ENCODE measurements around the gene SUPT20HL1.
"Not testable (repeated sequence)": the region's sequence is repeated elsewhere in the genome, so short reads cannot be mapped to it uniquely, and the experiment has no call there.

The SUPT20HL1 gene

DNA sequence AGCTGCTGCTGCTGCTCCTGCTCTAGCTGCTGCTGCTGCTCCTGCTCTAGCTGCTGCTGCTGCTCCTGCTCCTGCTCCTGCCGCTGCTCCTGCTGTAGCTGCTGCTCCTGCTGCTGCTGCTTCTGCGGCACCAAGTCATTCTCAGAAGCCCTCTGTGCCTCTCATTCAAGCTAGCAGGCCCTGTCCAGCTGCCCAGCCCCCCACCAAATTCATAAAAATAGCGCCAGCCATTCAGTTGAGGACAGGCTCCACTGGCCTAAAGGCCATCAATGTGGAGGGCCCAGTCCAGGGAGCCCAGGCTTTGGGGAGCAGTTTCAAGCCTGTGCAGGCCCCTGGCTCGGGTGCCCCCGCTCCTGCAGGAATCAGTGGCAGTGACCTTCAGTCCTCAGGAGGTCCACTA, 3.9 kb downstream of the SUPT20HL1 start:
- DNase-seq = no peak

DNA sequence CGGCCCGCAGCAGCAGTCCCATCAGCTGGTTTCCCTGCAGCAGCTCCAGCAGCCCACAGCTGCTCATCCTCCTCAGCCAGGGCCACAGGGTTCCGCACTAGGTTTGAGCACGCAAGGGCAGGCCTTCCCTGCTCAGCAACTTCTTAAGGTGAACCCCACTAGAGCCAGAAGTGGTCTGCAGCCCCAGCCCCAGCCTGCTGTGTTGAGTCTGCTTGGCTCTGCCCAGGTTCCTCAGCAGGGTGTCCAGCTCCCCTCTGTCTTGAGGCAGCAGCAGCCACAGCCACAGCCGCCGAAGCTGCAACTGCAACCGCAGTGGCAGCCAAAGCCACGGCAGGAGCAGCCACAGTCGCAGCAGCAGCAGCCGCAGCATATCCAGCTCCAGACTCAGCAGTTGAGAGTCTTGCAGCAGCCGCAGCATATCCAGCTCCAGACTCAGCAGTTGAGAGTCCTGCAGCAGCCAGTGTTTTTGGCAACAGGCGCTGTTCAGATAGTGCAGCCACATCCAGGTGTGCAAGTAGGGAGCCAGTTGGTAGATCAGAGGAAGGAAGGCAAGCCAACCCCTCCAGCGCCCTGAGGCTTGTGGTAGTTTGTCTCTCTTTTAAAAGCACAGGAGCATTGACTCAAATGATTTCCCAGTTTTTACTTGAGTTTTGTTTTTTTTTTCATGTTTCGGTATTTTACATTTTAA, 4.6 kb downstream of the SUPT20HL1 start:
- no peak for DNase-seq

DNA sequence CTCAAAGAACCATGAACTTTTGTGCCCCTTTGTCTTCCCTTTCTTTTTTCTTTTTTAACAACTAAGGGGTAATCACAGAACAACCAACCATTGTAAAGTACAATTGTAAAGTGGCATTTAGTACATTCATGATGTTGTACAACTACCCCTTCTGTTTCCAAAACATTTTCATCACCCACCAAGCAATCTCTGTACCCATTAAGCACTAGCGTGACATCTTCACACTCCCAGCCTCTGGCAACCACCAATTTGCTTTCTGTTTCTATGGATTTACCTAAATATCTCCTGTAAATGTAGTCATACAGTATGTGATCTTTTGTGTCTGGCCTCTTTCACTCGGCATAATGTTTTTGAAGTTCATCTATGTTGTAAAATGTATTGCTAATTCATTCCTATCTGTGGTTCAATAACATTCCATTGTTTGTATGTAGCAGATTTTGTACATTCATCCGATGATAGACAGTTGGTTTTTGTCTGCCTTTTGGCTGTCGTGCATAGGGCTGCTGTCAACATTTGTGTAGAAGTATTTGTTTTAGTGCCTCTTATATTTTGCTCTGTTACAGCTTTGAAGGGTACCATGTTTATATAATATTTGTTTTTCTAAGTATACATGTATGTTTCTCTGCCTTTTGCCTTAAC, 6.4 kb downstream of the SUPT20HL1 start:
- not testable (repeated sequence) for DNase-seq

DNA sequence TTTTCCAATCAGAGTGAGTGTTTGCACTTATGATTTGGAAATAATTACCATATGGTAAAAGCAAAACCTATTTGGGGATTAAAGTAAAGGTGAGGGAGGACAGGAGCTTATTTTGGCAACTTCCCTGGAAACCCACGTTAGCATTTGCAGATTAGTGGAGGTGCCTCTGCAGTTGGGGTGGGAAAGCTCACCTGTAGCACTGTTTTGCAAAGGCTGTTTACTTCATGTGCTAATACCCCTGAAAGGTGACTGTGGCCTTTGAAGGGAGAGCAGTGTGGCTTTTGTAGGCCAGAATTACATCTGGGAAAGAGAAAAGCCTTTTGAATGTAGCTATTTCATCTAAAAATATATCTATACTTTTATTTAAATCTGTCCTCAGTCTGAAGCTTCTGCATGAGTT, 9.4 kb downstream of the SUPT20HL1 start:
- DNase-seq = no peak

DNA sequence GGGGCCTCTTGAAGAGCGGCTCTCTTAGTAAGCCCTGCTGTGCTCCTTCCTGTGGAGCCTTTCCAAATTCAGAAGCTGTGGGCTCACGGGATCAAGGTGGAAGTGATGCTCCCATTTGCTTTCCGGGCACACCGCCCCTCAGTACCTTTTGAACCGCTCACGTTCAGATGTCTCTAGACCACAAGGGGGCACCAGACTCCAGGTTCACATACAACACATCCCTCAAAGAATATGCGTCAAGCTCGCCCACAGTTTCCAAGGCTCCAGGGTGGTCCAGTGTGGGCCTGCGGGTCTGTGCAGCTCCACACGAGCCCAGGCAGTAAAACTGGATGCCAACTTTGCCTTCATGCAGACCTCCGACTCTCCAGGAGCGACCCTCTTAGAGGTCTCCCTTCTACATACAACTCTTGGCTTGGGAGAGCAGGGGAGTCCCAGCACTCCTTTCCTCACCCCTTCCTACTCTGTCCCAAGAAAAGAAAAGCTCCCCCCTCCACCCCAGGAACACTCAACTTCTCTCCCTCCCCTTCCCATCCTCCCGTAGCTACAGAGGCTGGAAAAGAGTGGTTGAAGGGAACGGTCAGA, 11.0 kb downstream of the SUPT20HL1 start:
- peak; percentile 9 to 62 (median 33) for DNase-seq

DNA sequence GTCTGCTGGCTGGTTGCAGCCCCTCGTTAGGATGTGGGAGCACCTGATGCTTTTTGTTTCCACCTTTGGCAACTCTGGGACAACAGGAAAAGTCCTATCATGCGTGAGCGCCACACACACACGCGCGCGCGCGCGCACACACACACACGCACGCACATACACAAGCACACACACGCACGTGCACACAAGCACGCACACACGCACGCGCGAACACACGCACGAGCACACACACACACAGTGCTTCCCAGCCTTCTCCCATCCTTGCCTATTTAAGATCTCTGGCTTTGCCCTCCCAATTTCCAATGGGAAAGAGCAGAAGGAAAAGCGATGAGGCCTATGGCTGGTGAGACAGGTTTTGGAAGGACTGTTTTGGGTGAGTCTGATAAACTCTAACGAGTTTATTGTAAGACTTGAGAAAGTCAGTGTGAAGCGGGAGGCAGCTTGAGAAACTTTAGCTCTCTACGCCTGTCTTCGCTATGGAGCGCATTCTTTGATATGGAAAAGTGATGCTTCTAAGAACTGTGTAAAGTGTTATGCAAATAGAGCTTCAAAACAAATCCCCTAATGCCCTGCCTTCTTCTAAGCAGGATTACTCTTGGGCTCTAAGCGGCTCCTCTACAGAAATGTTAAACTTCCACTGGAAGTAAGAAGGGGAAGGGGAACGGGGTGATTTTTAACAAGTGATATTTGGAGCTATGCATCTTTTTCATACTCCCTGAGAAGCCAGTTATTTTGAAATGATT, 11.8 kb downstream of the SUPT20HL1 start:
- DNase-seq = no peak

DNA sequence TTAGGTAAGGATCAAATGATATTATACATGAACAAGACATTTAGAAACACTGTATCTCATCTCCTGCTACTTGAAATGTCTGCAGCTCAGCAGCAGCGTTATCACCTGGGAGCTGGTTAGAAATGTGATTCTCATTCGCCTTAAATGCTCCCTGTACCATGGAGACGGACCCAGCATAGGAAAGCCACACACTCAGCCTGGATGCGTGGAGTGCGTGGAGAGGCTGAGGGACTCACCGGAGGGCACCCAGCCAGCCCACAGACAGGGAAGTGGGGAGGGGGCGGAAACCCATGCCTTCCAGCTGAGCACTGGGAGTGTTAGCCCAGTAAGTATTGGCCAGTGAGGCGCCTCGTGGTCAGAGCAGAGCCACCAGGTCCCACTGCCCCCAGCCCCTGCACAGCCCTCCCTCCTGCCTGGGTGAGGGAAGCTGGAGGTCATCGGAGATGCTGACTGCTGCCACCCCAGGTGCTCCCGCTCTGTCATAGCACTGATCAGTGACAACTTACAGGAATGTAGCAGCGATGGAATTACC, 15.2 kb downstream of the SUPT20HL1 start:
- no peak for DNase-seq

DNA sequence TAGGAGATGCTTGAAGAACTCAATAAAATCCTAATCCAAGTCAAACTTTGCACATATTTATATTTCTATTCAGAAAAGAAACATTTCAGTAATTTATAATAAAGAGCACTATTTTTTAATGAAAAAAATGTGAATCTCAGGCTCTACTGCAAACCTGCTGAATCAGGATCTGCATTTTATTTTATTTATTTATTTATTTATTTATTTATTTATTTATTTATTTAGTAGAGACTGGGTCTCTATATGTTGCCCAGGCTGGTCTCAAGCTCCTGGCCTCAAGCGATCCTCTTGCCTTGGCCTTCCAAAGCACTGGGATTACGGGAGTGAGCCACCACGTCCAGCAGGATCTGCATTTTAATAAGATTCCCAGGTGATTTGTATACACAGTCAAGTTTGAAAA, 16.0 kb downstream of the SUPT20HL1 start:
- no peak for DNase-seq

DNA sequence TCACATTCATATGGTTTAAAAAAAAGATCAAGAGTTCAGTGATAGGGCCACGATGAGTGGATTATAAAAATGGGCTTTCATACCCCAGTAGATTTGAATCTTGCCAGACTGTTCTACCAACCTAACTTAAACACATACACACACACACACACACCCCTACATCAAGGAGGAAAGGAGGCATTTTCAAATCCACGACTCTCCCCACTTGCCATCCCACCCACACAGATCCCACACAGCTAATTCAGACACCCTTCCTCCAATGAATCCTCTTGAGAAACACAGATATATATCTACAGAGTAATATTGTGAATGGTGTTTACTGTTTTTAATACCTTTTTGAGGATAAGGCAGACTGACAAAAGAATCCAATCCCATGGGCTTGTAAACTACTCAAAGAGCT, 16.8 kb downstream of the SUPT20HL1 start:
- no peak for DNase-seq

DNA sequence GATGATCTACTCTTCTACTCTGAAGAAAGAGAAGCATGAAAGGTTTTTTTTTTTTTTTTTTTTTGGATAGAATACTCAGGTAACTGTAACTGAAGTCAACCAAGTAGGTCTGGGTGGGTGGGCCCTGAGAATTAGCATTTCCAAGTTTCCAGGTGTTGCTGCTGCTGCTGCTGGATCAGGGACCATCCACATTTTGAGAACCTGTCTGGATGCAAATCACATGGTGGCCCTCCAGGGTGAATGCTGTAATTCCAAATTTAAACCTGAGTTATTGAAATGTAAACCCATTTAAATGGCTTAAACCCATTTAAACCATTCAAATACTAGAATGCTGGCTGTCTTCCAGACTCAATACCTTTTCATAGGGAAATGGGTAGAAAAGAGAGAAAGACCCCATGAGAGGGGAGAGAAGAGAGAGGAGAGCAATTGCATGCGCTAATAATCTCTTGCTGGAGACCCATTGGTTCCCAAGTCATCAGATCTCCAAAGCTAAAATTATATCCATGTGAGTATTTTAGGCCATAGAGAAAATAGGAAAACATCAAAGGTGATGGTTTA, 17.6 kb downstream of the SUPT20HL1 start:
- no peak for DNase-seq

DNA sequence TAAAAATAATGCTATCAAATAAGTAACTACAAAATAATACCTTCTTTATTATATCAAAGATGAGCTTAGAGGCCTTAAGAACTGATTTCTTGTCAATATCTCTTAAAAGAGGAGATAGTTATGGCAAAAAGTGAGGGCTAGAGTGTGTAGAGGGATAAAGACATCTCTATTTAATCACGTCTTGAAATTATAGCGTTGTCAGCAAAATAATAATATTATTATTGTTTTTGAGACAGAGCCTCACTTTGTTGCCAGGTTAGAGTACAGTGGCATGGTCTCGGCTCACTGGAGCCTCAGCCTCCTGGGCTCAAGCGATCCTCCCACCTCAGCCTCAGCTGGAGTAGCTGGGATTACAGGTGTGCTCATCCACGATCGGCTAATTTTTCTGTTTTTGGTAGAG, 18.3 kb downstream of the SUPT20HL1 start:
- DNase-seq = no peak

DNA sequence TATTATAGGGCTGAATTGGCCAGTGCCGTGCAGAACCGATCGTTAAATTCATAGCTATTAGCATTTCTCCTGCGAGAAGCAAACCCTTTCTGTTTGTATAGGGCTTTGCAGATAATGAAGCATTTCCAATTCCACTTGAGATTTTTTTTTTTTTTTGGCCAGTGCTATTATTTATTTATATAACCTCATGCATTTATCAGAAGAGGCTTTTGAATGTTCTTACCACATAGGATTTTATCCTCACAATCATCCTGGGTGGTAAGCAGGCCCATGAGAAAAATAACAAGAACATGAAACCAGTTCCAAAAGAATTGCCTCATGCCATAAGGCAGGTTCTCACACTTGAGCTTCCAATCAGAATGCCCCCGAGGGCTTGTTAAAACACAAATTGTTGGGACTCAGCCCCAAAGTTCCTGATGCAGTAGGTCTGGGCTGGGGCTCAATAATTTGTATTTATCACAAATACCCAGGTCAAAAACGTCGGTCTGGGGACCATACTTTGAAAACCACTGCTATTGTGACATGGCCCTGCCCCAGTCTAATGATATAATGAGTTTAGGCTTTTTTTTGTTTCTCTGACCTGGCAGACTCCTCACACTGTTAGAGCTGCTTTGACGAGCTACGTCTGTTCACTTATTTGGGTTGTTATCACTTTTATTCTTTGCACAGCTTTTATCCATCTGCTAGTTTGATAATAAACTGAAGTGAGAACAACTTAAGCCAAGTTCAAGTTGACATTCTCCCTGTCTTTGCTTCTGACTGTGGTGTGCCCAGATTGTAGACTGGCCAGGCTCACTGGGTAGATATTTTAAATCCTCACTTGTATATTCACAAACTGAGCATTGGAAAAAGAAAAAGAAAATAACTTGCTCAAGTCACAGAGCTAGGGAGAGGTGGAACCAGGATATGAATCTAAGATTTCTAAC, 20.1 kb downstream of the SUPT20HL1 start:
- no peak for DNase-seq

DNA sequence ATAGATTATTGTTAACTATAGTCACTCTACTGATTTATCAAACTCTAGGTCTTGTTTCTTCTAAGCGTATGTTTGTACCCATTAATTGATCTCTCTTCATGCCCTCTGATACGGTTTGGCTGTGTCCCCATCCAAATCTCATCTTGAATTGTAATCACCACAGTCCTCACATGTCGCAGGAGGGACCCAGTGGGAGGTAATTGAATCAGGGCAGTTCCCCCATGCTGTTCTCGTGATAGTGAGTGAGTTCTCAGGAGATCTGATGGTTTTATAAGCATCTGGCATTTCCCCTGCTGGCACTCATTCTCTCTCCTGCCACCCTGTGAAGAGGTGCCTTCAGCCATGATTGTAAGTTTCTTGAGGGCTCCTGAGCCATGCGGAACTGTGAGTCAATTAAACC, 21.9 kb downstream of the SUPT20HL1 start:
- DNase-seq = not testable (repeated sequence)

DNA sequence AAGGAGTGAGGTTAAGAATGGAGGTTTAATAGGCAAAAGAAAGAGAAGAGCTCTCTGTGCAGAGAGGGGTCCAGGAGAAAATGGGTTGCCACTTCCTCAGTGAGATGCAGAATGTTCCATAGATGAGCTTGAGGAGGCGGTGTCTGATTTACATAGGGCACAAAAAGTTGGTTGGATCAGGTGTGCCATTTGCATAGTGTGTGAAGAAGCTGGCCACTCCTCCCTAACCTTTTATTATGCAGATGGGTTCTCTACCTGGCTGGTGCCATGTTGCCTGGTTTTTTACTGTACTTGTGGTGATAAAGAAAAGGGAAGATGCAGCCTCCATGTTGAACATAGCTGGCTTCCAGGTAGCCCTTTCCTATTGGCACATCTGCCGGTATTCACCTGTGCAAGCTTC, 27.3 kb downstream of the SUPT20HL1 start:
- DNase-seq = no peak

DNA sequence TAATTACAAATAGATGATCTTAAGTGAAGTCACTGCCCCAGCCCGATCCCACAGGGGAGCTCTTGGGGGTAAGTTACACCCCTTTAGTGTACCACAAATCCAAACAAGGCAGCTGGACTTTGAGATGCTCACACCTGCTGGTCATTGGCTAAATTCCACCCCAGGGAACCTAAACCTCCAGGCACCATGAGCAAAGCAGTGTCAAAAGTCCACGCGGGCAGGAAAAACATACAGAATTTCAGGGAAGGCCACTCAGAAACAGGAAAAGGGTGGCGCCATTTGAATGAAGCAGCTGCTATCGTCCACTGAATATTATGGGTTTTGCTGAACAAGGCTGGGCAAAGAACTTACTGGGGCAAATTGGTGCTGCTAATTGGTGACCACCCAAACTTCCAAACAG, 30.9 kb downstream of the SUPT20HL1 start:
- DNase-seq = no peak

DNA sequence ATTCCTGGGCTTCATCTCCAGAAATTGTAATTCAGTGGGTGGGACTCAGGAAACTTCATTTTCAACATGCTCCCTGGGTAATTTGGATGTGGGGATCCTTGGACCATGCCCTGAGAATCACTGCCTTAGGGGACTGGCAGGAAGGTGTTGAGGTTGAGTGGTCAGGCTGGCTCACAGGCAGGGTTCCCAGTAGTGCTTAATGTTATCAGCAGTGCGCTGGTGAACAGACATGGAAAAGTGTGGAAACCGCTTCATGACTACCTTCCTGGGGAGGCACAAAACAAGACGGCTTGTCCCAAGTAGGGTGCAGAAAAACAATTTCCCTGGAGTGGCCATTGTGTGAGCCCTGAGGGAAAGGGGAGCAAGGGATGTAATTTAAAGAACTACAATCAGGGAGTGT, 31.4 kb downstream of the SUPT20HL1 start:
- no peak for DNase-seq

DNA sequence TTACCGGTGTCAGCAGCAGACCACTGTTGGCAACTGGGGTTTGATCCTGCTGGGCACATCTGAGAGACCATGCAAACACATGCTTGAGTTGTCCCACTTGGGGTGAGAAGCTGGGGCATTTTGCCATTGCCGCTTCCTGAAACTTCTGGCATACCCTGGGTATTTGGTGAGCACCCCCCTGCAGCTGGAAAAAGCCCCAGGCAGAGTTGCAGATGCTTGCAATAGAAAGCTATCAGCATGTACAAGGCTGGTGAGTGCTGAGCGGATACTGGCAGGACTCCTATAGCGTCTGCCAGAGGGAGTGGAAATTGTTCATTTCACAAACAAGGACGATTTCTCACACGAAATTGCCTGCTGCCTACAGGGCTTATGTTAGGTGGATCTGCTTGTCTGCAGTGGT, 32.3 kb downstream of the SUPT20HL1 start:
- no peak for DNase-seq

DNA sequence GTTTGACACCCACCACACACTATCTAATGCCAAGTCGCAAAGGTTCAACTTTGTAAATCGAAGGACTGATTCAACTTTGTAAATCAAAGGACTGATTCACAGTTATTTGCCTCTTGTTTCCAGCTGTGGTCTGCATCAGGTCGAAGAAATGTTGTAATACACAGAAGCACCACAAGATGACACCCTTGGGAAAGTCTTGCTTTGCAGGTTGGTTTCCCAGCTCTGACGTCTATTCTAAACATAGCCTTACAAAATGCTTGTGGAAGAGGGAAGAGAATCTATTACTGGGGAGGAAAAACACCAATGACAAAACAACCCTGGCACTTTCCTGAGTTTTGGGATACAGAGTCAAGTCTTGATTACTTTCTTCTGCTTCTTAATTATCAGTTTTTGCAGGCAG, 35.3 kb downstream of the SUPT20HL1 start:
- peak in 3 of 5 experiments; percentile 9 to 55 (median 35) for DNase-seq

DNA sequence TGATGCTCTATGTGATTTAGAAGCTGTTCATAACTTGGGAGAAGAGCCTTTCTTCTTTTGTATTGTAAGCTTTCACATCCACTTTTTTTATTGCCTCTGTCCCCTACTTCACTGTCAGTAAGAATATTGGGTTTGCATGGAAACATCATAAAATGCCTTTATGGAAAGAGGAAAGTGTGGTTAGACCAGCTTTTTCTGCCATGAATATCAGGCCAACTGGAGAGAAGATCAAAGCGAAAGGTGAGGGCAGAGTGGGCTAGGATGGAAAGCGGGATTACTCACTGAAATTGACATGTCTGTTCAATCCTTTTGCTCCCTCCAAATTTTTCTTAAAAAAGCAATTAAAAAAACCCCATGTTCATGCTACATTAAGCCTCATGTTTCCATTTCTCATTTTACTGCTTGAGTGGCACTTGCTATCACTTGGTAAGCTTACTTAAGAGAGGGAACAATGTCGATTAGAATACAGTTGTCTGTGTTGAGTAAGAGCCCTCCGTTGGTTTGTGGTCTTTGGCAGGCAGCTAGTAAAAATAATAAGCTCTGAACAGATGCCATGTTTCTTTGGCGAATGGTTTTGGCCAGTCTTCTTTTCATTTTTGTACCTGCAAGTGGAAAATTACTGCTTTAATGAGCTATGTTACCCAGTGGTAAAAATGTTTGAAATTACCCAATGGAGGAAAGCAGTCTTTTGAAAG, 35.9 kb downstream of the SUPT20HL1 start:
- DNase-seq = no peak

DNA sequence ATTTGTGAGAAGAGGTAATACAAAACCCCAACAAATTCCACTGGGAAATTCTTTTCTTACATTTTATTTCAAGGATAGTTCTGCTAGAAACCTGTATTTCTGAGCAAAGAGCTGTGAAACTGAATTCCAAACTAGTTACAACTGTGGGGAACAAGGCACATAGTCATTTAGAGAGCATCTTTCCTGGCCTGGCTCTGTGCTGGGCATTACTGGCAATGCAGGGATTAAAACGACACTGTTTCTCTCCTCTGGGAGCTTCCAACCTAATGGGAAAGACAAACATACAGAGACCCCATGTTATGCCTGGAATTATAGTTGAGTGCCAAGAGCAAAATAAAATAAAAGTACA, 36.5 kb downstream of the SUPT20HL1 start:
- no peak for DNase-seq

DNA sequence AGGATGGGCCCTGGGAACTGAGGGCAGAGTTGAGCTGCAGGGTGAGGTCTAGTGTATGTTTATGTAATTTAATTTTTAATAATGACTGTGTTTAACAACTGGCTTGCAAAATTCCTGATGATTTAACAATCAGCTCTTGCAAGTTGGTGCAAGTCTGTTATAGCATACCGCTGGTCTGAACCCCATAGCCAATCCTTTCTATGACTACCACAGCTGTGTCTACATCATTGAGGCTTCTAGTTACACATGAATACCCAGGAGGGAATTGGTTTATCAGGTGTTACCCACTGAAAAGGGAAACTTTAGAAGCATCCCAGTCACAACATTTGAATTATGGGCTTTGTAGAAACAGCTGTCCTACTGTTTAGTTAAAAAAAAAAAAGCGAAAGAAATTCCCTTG, 38.3 kb downstream of the SUPT20HL1 start:
- DNase-seq = no peak
